SK-N-SH treated with all-trans-retinoic acid at 6 μM for 48 hours (cell line): ENCODE data around the gene KIRREL2.

Experiments
- ATAC-seq: fragments of 200-7000 bp; cut with Tn5 transposase; 3 replicates; pipeline ENCODE4 v1.9.1; 2020; ENCODE audit warnings: mild to moderate bottlenecking, moderate library complexity
- ARNTL ChIP-seq: fragments of 450-650 bp; formaldehyde crosslinking; IDR thresholded peaks from 2 replicates; pipeline ENCODE4 v1.5.0; 2020; ENCODE audit warnings: low read depth, mild to moderate bottlenecking, moderate library complexity, borderline replicate concordance
- BACH2 ChIP-seq: fragments of 250-450 bp; sonication (Bioruptor Pico); IDR thresholded peaks from 2 replicates; pipeline ENCODE4 v1.9.0; 2021; ENCODE audit warnings: mild to moderate bottlenecking, borderline replicate concordance
- CREB5 ChIP-seq: fragments of 250-450 bp; sonication (Bioruptor Pico); IDR thresholded peaks from 2 replicates; pipeline ENCODE4 v1.5.1; 2020; ENCODE audit warnings: low read depth, mild to moderate bottlenecking, moderate library complexity
- CSDC2 ChIP-seq: fragments of 250-450 bp; sonication (Bioruptor Pico); IDR thresholded peaks from 2 replicates; pipeline ENCODE4 v1.5.0; 2020; ENCODE audit warnings: mild to moderate bottlenecking, moderate library complexity
- ESRRG ChIP-seq: fragments of 250-450 bp; sonication (Bioruptor Pico); IDR thresholded peaks from 2 replicates; pipeline ENCODE4 v1.6.1; 2021; ENCODE audit warnings: mild to moderate bottlenecking
- ISL1 ChIP-seq: fragments of 250-450 bp; sonication (Bioruptor Pico); IDR thresholded peaks from 2 replicates; pipeline ENCODE4 v2.1.2; 2022; ENCODE audit warnings: mild to moderate bottlenecking, moderate library complexity
- OSR1 ChIP-seq: fragments of 250-450 bp; sonication (Bioruptor Pico); IDR thresholded peaks from 2 replicates; pipeline ENCODE4 v1.8.0; 2022; ENCODE audit warnings: moderate library complexity, mild to moderate bottlenecking, inconsistent platforms
- PATZ1 ChIP-seq: fragments of 250-450 bp; sonication (Bioruptor Pico); IDR thresholded peaks from 2 replicates; pipeline ENCODE4 v1.8.0; 2020; ENCODE audit warnings: mild to moderate bottlenecking, moderate library complexity, borderline replicate concordance
- POU6F1 ChIP-seq: fragments of 250-450 bp; sonication (Bioruptor Pico); IDR thresholded peaks from 2 replicates; pipeline ENCODE4 v1.8.0; 2021; ENCODE audit warnings: low read depth, mild to moderate bottlenecking, moderate library complexity, borderline replicate concordance
- PPARA ChIP-seq: fragments of 250-450 bp; sonication (Bioruptor Pico); IDR thresholded peaks from 2 replicates; pipeline ENCODE4 v1.5.0; 2020; ENCODE audit warnings: mild to moderate bottlenecking, borderline replicate concordance
- SNAI2 ChIP-seq: fragments of 250-450 bp; sonication (Bioruptor Pico); IDR thresholded peaks from 2 replicates; pipeline ENCODE4 v1.5.0; 2020; ENCODE audit warnings: mild to moderate bottlenecking, moderate library complexity
- TCF4 ChIP-seq: fragments of 250-450 bp; sonication (Bioruptor Pico); IDR thresholded peaks from 2 replicates; pipeline ENCODE4 v1.8.0; 2021; ENCODE audit warnings: mild to moderate bottlenecking, moderate library complexity, borderline replicate concordance
- TOX ChIP-seq: fragments of 250-450 bp; sonication (Bioruptor Pico); IDR thresholded peaks from 2 replicates; pipeline ENCODE4 v1.8.0; 2021; ENCODE audit warnings: mild to moderate bottlenecking, moderate library complexity, borderline replicate concordance
- TSHZ2 ChIP-seq: fragments of 250-450 bp; sonication (Bioruptor Pico); IDR thresholded peaks from 2 replicates; pipeline ENCODE4 v1.5.0; 2020; ENCODE audit warnings: mild to moderate bottlenecking, moderate library complexity
- ZC3H10 ChIP-seq: fragments of 250-450 bp; sonication (Bioruptor Pico); IDR thresholded peaks from 2 replicates; pipeline ENCODE4 v1.5.1; 2021; ENCODE audit warnings: mild to moderate bottlenecking, moderate library complexity
- ZFP3 ChIP-seq: fragments of 250-450 bp; sonication (Bioruptor Pico); IDR thresholded peaks from 2 replicates; pipeline ENCODE4 v1.5.0; 2020; ENCODE audit warnings: mild to moderate bottlenecking, moderate library complexity
- ZFP30 ChIP-seq: fragments of 450-650 bp; formaldehyde crosslinking; IDR thresholded peaks from 2 replicates; pipeline ENCODE4 v1.5.0; 2022; ENCODE audit warnings: mild to moderate bottlenecking, moderate library complexity
- ZNF70 ChIP-seq: fragments of 450-650 bp; formaldehyde crosslinking; IDR thresholded peaks from 2 replicates; pipeline ENCODE4 v1.5.0; 2020; ENCODE audit warnings: mild to moderate bottlenecking, moderate library complexity
- ZNF8 ChIP-seq: fragments of 450-650 bp; formaldehyde crosslinking; IDR thresholded peaks from 2 replicates; pipeline ENCODE4 v1.5.0; 2020; ENCODE audit warnings: mild to moderate bottlenecking, moderate library complexity

KIRREL2 gene

GRCh38 chr19:35842666-35843272 lies 13.9 kb upstream of the KIRREL2 start:
- TF ChIP-seq TCF4 (CRISPR knock-in tag) (no peak), CREB5 (CRISPR knock-in tag) (no peak), TSHZ2 (no peak), PPARA (no peak), ZFP30 (no peak), ZFP3 (CRISPR knock-in tag) (no peak)
- ATAC-seq: no peak

- peak; percentile 57 for ATAC-seq
Observed at GRCh38 chr19:35843676-35844481, 12.8 kb upstream of the KIRREL2 start.

More at GRCh38 chr19:35843676-35844481, 12.8 kb upstream of the KIRREL2 start:
- TF ChIP-seq ISL1 (CRISPR knock-in tag): no peak
- no peak for TF ChIP-seq OSR1
- no peak for TF ChIP-seq ZFP30
- no peak for TF ChIP-seq PATZ1
- no peak for TF ChIP-seq ZNF70 (CRISPR knock-in tag)
- no peak for TF ChIP-seq ESRRG (CRISPR knock-in tag)
- no peak for TF ChIP-seq SNAI2 (CRISPR knock-in tag)
- no peak for TF ChIP-seq PPARA
- TF ChIP-seq ZC3H10 (CRISPR knock-in tag): no peak
- no peak for TF ChIP-seq ARNTL (CRISPR knock-in tag)
- TF ChIP-seq ZFP3 (CRISPR knock-in tag): no peak
- no peak for TF ChIP-seq POU6F1 (CRISPR knock-in tag)
- no peak for TF ChIP-seq BACH2
- no peak for TF ChIP-seq TOX (CRISPR knock-in tag)
- TF ChIP-seq CREB5 (CRISPR knock-in tag): no peak
- TF ChIP-seq CSDC2: no peak
- no peak for TF ChIP-seq TCF4 (CRISPR knock-in tag)
- no peak for TF ChIP-seq ZNF8 (CRISPR knock-in tag)
